GM12872 (cell line): ENCODE data around the gene CAP2.

Experiments used
- TF ChIP-seq, protein P1 (sequence below): IDR thresholded peaks from 3 replicates; pipeline ENCODE4 v1.5.1; 2011; ENCODE audit warnings: low read depth, mild to moderate bottlenecking, low read length, moderate library complexity; ENCODE audit not compliant: insufficient read depth

The CAP2 gene

DNA sequence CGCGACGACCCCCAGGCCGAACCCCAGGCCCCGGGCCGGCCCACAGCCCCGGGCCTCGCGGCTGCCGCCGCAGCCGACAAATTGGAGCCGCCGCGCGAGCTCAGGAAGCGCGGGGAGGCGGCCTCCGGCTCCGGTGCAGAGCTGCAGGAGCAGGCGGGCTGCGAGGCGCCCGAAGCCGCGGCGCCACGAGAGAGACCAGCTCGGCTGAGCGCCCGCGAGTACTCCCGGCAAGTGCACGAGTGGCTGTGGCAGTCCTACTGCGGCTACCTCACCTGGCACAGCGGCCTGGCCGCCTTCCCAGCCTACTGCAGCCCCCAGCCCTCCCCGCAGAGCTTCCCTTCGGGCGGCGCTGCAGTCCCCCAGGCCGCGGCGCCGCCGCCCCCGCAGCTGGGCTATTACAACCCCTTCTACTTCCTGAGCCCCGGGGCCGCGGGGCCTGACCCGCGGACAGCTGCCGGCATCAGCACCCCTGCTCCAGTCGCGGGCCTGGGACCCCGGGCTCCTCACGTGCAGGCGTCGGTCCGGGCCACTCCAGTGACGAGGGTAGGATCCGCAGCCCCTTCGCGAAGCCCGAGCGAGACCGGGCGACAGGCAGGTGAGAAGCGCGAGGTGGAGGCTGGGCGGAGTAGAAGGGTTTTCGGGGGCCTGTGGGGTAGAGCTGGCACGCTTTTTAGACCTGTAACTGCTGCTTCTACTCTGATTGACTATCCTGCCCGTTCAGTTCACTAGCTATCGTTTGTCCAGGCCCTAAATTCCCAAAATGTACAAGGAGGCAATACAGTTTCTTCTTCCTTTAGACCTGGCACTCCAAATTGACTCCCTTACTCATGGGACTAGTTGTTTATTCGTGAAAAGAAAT, 207.4 kb downstream of the CAP2 start:
- TF ChIP-seq, protein P1, sequence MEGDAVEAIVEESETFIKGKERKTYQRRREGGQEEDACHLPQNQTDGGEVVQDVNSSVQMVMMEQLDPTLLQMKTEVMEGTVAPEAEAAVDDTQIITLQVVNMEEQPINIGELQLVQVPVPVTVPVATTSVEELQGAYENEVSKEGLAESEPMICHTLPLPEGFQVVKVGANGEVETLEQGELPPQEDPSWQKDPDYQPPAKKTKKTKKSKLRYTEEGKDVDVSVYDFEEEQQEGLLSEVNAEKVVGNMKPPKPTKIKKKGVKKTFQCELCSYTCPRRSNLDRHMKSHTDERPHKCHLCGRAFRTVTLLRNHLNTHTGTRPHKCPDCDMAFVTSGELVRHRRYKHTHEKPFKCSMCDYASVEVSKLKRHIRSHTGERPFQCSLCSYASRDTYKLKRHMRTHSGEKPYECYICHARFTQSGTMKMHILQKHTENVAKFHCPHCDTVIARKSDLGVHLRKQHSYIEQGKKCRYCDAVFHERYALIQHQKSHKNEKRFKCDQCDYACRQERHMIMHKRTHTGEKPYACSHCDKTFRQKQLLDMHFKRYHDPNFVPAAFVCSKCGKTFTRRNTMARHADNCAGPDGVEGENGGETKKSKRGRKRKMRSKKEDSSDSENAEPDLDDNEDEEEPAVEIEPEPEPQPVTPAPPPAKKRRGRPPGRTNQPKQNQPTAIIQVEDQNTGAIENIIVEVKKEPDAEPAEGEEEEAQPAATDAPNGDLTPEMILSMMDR: peak; percentile 10; the same call in 1 of the 3 replicates

DNA sequence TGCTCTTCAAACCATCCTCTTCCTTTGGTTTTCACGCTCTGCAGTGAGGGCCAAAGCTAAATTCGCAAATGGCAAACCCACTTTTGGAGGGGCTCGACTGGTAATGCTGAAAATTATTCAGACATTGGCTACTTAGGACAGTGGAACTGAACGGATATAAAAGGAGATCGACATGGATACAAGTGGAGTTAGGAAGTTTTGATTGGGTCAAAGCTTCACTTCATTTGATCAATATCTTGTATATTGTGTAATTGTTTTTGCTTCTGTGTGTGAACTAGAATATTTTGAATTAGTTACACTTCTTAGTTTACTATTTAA, 207.9 kb downstream of the CAP2 start:
- TF ChIP-seq, protein P1: no peak

DNA sequence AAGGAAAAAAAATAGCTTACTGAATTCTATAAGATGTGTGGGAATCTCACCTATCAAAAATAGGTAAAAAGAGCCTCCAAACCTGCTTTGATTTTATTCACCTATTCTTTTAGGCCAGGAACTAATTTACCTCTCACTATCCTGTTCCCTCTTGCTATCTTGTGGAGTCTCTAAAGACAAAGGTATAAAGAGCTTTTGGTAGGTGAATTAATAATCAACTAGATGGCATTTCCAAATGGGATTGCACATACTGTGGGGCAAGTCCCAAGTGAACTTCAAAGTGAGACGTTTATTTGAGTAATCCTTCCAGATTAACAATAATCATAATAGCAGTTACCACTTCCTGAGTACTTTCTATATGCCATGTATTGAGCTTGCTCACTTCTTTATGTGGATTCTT, 209.5 kb downstream of the CAP2 start:
- TF ChIP-seq, protein P1: no peak

DNA sequence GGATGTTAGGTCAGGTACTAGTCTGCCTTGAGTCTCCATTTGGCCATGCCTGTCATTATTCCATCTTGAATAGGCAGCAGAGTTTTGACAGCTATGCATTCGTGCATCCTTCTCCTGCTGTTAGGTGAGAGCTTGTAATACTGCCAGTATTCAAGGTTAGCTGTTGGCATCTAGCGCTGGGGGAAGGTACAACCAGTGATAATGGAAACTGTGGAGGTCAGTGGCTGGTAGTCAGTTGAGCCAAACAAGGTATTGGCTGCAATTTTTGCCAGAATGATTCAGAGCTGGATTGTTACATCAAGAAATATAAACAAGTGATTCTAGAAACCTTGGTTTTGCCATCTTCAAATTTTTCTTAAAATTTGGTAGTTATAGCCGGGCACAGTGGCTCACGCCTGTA, 213.2 kb downstream of the CAP2 start:
- TF ChIP-seq, protein P1: no peak
